Duodenal mucosa (tissue), 2 donors: ENCODE data around the gene EFNA5.

ENCODE experiments used
- H3K27ac ChIP-seq: one replicate; pipeline ENCODE4 v1.7.0; 2013; ENCODE audit warnings: low read depth, low read length
- H3K27me3 ChIP-seq, 2 donors: one replicate each; pipeline ENCODE4 v1.7.0; 2013; ENCODE audit warnings: low read length in 2 of 2, control low read depth in 1 of 2; ENCODE audit not compliant: insufficient read depth in 2 of 2, control insufficient read depth in 1 of 2
- H3K36me3 ChIP-seq, 2 donors: one replicate each; pipeline ENCODE4 v1.7.0; 2013; ENCODE audit warnings: low read length in 2 of 2, control low read depth in 1 of 2; ENCODE audit not compliant: insufficient read depth in 2 of 2, control insufficient read depth in 1 of 2
- H3K4me1 ChIP-seq, 2 donors: one replicate each; pipeline ENCODE4 v1.7.0; 2013; ENCODE audit warnings: low read length in 2 of 2, control low read depth in 1 of 2; ENCODE audit not compliant: insufficient read depth in 2 of 2, control insufficient read depth in 1 of 2
- H3K4me3 ChIP-seq, 2 donors: one replicate each; pipeline ENCODE4 v1.7.0; 2013; ENCODE audit warnings: low read length in 2 of 2, low read depth in 1 of 2
- H3K9ac ChIP-seq, 2 donors: one replicate each; pipeline ENCODE4 v1.7.0; 2013; ENCODE audit warnings: low read length in 2 of 2, low read depth in 1 of 2
- H3K9me3 ChIP-seq, 2 donors: one replicate each; pipeline ENCODE4 v1.7.0; 2013; ENCODE audit warnings: low read length in 2 of 2, control low read depth in 1 of 2; ENCODE audit not compliant: control insufficient read depth in 1 of 2

Gene EFNA5

GRCh38 chr5:107373549-107374263 lies 297.0 kb downstream of the EFNA5 start:
- no peak overlapping the region for H3K27ac ChIP-seq
- H3K4me1 ChIP-seq: peaks cover 0 to 4% of the 10 kb centered on the region in 2 donors
- no peak overlapping the region for H3K4me3 ChIP-seq
- H3K9ac ChIP-seq: no peak overlapping the region
- no peaks in the 10 kb centered on the region for H3K27me3 ChIP-seq
- H3K9me3 ChIP-seq: no peaks in the 10 kb centered on the region
- H3K36me3 ChIP-seq: no peaks in the 10 kb centered on the region

- Histone ChIP-seq H3K27ac (no peak overlapping the region), H3K36me3 (no peaks in the 10 kb centered on the region), H3K27me3 (no peaks in the 10 kb centered on the region), H3K9ac (no peak overlapping the region), H3K4me1 (no peaks in the 10 kb centered on the region), H3K9me3 (no peaks in the 10 kb centered on the region), H3K4me3 (no peak overlapping the region)
Observed at GRCh38 chr5:107372723-107373450, 297.9 kb downstream of the EFNA5 start.

GRCh38 chr5:107370396-107370968 lies 300.3 kb downstream of the EFNA5 start:
- Histone ChIP-seq H3K4me3 (no peak overlapping the region), H3K9ac (no peak overlapping the region), H3K27me3 (no peaks in the 10 kb centered on the region), H3K4me1 (peaks cover 1 to 3% of the 10 kb centered on the region in 2 donors), H3K27ac (no peak overlapping the region), H3K9me3 (no peaks in the 10 kb centered on the region), H3K36me3 (no peaks in the 10 kb centered on the region)

GRCh38 chr5:107369622-107370021 lies 301.1 kb downstream of the EFNA5 start:
- no peaks in the 10 kb centered on the region for H3K27me3 ChIP-seq
- H3K9me3 ChIP-seq: no peaks in the 10 kb centered on the region
- no peaks in the 10 kb centered on the region for H3K36me3 ChIP-seq
- peaks cover 4 to 7% of the 10 kb centered on the region in 2 donors for H3K4me1 ChIP-seq
- no peak overlapping the region for H3K27ac ChIP-seq
- H3K4me3 ChIP-seq: no peak overlapping the region
- H3K9ac ChIP-seq: no peak overlapping the region

GRCh38 chr5:107368615-107369014 lies 302.1 kb downstream of the EFNA5 start:
- H3K9ac ChIP-seq: no peak overlapping the region
- H3K4me1 ChIP-seq: peaks cover 4 to 7% of the 10 kb centered on the region in 2 donors
- no peaks in the 10 kb centered on the region for H3K9me3 ChIP-seq
- H3K36me3 ChIP-seq: no peaks in the 10 kb centered on the region
- H3K4me3 ChIP-seq: no peak overlapping the region
- no peaks in the 10 kb centered on the region for H3K27me3 ChIP-seq
- no peak overlapping the region for H3K27ac ChIP-seq

- Histone ChIP-seq H3K4me3 (no peak overlapping the region), H3K27ac (no peak overlapping the region), H3K27me3 (no peaks in the 10 kb centered on the region), H3K4me1 (peaks cover 4 to 7% of the 10 kb centered on the region in 2 donors), H3K9ac (no peak overlapping the region), H3K36me3 (no peaks in the 10 kb centered on the region), H3K9me3 (no peaks in the 10 kb centered on the region)
Observed at GRCh38 chr5:107367939-107368338, 302.8 kb downstream of the EFNA5 start.

GRCh38 chr5:107367480-107367879 lies 303.3 kb downstream of the EFNA5 start:
- Histone ChIP-seq H3K9ac (no peak overlapping the region), H3K36me3 (no peaks in the 10 kb centered on the region), H3K4me1 (peaks cover 4 to 7% of the 10 kb centered on the region in 2 donors), H3K27ac (no peak overlapping the region), H3K9me3 (no peaks in the 10 kb centered on the region), H3K4me3 (no peak overlapping the region), H3K27me3 (no peaks in the 10 kb centered on the region)

GRCh38 chr5:107365320-107366109 lies 305.2 kb downstream of the EFNA5 start:
- H3K9me3 ChIP-seq: no peaks in the 10 kb centered on the region
- no peak overlapping the region for H3K9ac ChIP-seq
- no peaks in the 10 kb centered on the region for H3K36me3 ChIP-seq
- no peak overlapping the region for H3K4me3 ChIP-seq
- H3K4me1 ChIP-seq: peaks cover 4 to 7% of the 10 kb centered on the region in 2 donors
- H3K27me3 ChIP-seq: no peaks in the 10 kb centered on the region
- H3K27ac ChIP-seq: no peak overlapping the region

- H3K27ac ChIP-seq: no peak overlapping the region
- H3K27me3 ChIP-seq: no peaks in the 10 kb centered on the region
- no peaks in the 10 kb centered on the region for H3K9me3 ChIP-seq
- no peak overlapping the region for H3K4me3 ChIP-seq
- H3K9ac ChIP-seq: no peak overlapping the region
- peaks cover 5 to 7% of the 10 kb centered on the region in 2 donors for H3K4me1 ChIP-seq
- H3K36me3 ChIP-seq: no peaks in the 10 kb centered on the region
Observed at GRCh38 chr5:107364443-107365319, 306.1 kb downstream of the EFNA5 start.
